Prostate gland (tissue), 2 donors: ENCODE measurements around the gene EPS8L1. TPM values are rescaled to one million over a fixed set of nuclear protein-coding genes. Genes with fewer than 3 reads are reported as not detected.

ENCODE experiments used
- DNase-seq: peaks from one replicate; pipeline ENCODE4 v3.0.0-alpha.2; 2019; ENCODE audit warnings: low spot score
- H3K27ac ChIP-seq, 2 donors: fragments of 200-600 bp; sonication (generic); 2 replicates each; pipeline ENCODE4 v1.5.1; 2017 to 2019
- H3K27me3 ChIP-seq: fragments of 200-600 bp; sonication (generic); replicated peaks from 2 replicates; pipeline ENCODE4 v1.5.1; 2019; ENCODE audit not compliant: insufficient read depth
- H3K36me3 ChIP-seq, 2 donors: fragments of 200-600 bp; sonication (generic); 1 replicate in 1 of 2; 2 replicates in 1 of 2; pipeline versions ENCODE4 v1.5.1 to v1.8.1; 2017 to 2019
- H3K4me1 ChIP-seq: fragments of 200-600 bp; sonication (generic); replicated peaks from 2 replicates; pipeline ENCODE4 v1.5.1; 2019
- H3K4me3 ChIP-seq, 2 donors: fragments of 200-600 bp; sonication (generic); 2 replicates each; pipeline ENCODE4 v1.5.1; 2017 to 2019
- H3K9me3 ChIP-seq: fragments of 200-600 bp; sonication (generic); 2 replicates; pipeline ENCODE4 v1.5.1; 2017
- POLR2A ChIP-seq: fragments of 450-650 bp; IDR thresholded peaks from one replicate; pipeline ENCODE4 v1.6.1; 2016; ENCODE audit warnings: antibody characterized with exemption, mild to moderate bottlenecking
- POLR2AphosphoS5 ChIP-seq: sonication (generic); formaldehyde crosslinking; IDR thresholded peaks from one replicate; pipeline ENCODE4 v1.6.1; 2017; ENCODE audit warnings: antibody characterized with exemption
- WGBS: methylation state at CpG from one replicate; pipeline ENCODE4 v1.1.5; 2018; 5-methylcytosine and 5-hydroxymethylcytosine counted together
- intact Hi-C: fragments of 100-400 bp; cut with DNase I; formaldehyde crosslinking; loops from one replicate; pipeline ENCODE4 v1.14.2; 2022
- total RNA-seq, 2 donors: library from RNA; depleted of rRNA; stranded (reverse); fragments of >200 nt; gene quantifications; one replicate each; pipeline ENCODE4 v1.1.0, GENCODE V29; 2016
- TF ChIP-seq, protein P1 (sequence below), 4 experiments: fragments of 200-600 bp in 2 of 4; fragments of 450-650 bp in 2 of 4; sonication (generic) in 2 of 4; IDR thresholded peaks; 1 replicate in 3 of 4; 2 replicates in 1 of 4; pipeline ENCODE4 v1.5.1; 2016 to 2019; ENCODE audit warnings: antibody characterized with exemption in 4 of 4, mild to moderate bottlenecking in 2 of 4, moderate library complexity in 2 of 4

The EPS8L1 gene
- total RNA-seq, 2 donors from 2014 or later, result 36.8 to 62.8 TPM

DNA sequence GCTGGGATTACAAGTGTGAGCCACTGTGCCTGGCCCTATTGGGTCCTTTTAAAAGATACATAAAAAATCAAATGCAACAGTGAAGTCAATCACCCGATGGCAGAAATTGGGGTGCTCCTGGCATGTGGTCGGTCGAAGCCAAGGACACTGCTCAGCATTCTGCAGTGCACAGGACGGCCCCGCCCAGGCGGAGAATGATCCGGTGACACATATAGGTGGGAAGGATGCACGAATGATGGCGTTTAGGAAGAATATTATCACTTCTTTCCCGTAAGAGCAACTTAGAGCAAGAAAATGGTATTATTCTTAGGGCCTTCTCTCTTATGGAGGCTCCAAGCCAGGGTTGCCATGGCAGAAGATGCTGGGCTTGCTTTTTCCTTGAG, 34.4 kb upstream of the EPS8L1 start:
- peaks cover 0 to 17% of the 10 kb centered on the region in 2 donors for H3K36me3 ChIP-seq
- H3K27me3 ChIP-seq, result no peaks in the 10 kb centered on the region
- DNase-seq, result no peak
- H3K4me1 ChIP-seq, result no peaks in the 10 kb centered on the region
- intact Hi-C loops, result no loop called here
- 91% methylated on average over 10 of the region's 10 CpGs for WGBS
- H3K9me3 ChIP-seq, result no peaks in the 10 kb centered on the region
- no peak for TF ChIP-seq POLR2AphosphoS5
- TF ChIP-seq, protein P1, sequence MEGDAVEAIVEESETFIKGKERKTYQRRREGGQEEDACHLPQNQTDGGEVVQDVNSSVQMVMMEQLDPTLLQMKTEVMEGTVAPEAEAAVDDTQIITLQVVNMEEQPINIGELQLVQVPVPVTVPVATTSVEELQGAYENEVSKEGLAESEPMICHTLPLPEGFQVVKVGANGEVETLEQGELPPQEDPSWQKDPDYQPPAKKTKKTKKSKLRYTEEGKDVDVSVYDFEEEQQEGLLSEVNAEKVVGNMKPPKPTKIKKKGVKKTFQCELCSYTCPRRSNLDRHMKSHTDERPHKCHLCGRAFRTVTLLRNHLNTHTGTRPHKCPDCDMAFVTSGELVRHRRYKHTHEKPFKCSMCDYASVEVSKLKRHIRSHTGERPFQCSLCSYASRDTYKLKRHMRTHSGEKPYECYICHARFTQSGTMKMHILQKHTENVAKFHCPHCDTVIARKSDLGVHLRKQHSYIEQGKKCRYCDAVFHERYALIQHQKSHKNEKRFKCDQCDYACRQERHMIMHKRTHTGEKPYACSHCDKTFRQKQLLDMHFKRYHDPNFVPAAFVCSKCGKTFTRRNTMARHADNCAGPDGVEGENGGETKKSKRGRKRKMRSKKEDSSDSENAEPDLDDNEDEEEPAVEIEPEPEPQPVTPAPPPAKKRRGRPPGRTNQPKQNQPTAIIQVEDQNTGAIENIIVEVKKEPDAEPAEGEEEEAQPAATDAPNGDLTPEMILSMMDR (IDR thresholded peaks at IDR 0.05), result no peak
- TF ChIP-seq POLR2A, result no peak
- H3K4me3 ChIP-seq, result no peak overlapping the region
- no peak overlapping the region for H3K27ac ChIP-seq

DNA sequence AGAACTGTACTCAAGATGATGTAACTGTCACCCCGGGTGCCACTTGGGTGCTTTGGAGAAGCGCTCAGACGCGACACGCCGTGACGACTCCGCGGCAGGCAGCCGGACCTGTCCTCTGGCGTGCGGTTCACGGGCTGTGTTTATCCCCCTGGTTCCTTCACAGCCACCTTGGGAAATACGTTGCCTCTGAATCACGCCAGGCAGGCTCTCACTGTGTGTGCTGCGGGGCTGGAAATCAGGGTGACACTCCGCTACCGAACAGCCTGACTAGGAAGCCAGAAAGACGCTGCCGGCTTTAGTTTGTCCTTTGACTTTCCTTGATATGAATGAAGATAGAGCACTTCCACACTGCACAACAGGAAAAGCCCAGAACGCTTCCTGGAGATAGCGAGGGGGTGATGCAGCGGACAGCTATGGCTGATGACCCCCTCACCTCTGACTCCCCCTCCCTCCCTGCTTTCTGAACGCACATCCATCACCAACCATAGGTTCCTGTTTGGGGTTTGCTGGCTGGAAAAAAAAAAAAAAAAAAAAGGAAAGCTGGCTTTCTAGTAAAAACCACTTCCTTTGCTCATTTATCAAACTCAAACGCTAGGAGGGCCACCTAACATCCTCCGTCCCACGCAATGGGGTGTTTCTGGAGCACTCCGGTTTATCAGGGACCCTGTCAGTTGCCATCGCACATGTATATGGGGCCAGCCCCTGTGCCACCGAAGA, 33.9 kb upstream of the EPS8L1 start:
- Histone ChIP-seq H3K4me3 (no peak overlapping the region), H3K27ac (no peak overlapping the region), H3K27me3 (no peaks in the 10 kb centered on the region), H3K9me3 (no peaks in the 10 kb centered on the region), H3K4me1 (no peaks in the 10 kb centered on the region), H3K36me3 (peaks cover 0 to 22% of the 10 kb centered on the region in 2 donors)
- no peak for DNase-seq
- intact Hi-C loops, result no loop called here
- TF ChIP-seq POLR2A (no peak), POLR2AphosphoS5 (no peak)
- TF ChIP-seq, protein P1 (IDR thresholded peaks at IDR 0.05), result no peak
- WGBS, result 87% methylated on average over 30 of the region's 30 CpGs

DNA sequence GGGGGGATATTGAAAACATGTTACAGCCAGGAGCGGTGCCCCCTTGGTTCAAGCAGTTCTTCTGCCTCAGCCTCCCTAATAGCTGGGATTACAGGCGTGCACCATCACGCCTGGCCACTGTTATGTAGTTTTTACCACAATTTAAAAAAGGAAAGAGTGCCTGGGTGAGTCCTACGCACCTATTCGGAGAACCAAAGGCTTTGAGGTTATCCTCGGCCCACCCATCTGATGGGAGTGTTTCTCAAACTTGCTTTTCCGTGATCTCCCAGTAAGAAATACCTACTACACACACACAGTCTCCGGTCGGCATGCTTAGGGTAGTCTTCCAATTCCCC, 33.4 kb upstream of the EPS8L1 start:
- Histone ChIP-seq H3K27ac (no peak overlapping the region), H3K4me1 (no peaks in the 10 kb centered on the region), H3K27me3 (no peaks in the 10 kb centered on the region), H3K9me3 (no peaks in the 10 kb centered on the region), H3K4me3 (no peak overlapping the region), H3K36me3 (peaks cover 2 to 27% of the 10 kb centered on the region in 2 donors)
- intact Hi-C loops, result no loop called here
- DNase-seq, result no peak
- TF ChIP-seq POLR2AphosphoS5, result no peak
- no peak for TF ChIP-seq POLR2A
- TF ChIP-seq, protein P1 (IDR thresholded peaks at IDR 0.05), result no peak
- 89% methylated on average over 9 of the region's 9 CpGs for WGBS

DNA sequence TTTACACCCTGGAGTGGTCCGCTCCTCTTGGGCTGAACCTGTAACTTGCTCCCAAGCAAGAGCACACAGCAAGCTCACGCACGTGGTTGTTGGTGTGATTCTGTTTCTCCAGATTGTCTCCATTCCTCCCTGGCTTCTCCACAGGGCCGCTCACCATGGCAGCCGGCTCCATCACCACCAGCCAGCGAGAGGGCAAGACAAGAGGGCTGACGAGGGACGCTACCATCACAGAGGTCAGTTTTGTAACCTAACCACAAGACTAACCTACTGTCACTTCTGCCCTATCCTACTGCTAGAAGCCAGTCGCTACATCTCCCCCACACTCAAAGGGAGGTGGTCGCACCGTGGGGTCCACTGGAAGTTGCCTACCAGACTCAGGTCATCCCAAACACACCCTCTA, 33.0 kb upstream of the EPS8L1 start:
- no peak overlapping the region for H3K27ac ChIP-seq
- H3K9me3 ChIP-seq, result no peaks in the 10 kb centered on the region
- DNase-seq, result no peak
- 66% methylated on average over 11 of the region's 11 CpGs for WGBS
- intact Hi-C loops, result no loop called here
- H3K36me3 ChIP-seq, result peaks cover 5 to 31% of the 10 kb centered on the region in 2 donors
- no peak overlapping the region for H3K4me3 ChIP-seq
- no peaks in the 10 kb centered on the region for H3K27me3 ChIP-seq
- no peaks in the 10 kb centered on the region for H3K4me1 ChIP-seq
- TF ChIP-seq POLR2A (no peak), POLR2AphosphoS5 (no peak)
- TF ChIP-seq, protein P1 (IDR thresholded peaks at IDR 0.05), result no peak

DNA sequence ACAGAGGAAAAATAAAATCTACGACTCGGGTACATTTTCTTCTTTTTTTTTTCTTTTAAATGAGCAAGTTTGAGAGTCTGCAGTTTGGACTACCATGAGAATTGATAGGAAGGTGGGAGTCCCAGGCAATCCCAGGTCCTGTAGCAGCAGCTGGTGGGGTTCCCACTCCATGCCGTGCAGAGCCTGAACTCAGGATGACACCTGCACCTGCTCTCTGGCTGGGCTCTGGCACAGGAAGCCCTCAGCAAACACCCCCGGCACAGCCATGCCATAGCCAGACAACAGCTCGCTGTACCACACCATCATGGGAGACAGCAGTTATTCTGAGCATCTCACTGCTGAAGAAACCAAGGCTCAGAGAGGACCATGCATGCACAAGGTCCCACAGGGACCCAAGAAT, 31.4 kb upstream of the EPS8L1 start:
- Histone ChIP-seq H3K36me3 (peaks cover 13 to 32% of the 10 kb centered on the region in 2 donors), H3K4me3 (no peak overlapping the region), H3K9me3 (no peaks in the 10 kb centered on the region), H3K27me3 (no peaks in the 10 kb centered on the region), H3K4me1 (no peaks in the 10 kb centered on the region), H3K27ac (no peak overlapping the region)
- no peak for DNase-seq
- TF ChIP-seq, protein P1 (IDR thresholded peaks at IDR 0.05), result no peak
- 90% methylated on average over 5 of the region's 5 CpGs for WGBS
- intact Hi-C loops, result no loop called here
